ENCODE results near the gene MINDY4.

The MINDY4 gene

DNA sequence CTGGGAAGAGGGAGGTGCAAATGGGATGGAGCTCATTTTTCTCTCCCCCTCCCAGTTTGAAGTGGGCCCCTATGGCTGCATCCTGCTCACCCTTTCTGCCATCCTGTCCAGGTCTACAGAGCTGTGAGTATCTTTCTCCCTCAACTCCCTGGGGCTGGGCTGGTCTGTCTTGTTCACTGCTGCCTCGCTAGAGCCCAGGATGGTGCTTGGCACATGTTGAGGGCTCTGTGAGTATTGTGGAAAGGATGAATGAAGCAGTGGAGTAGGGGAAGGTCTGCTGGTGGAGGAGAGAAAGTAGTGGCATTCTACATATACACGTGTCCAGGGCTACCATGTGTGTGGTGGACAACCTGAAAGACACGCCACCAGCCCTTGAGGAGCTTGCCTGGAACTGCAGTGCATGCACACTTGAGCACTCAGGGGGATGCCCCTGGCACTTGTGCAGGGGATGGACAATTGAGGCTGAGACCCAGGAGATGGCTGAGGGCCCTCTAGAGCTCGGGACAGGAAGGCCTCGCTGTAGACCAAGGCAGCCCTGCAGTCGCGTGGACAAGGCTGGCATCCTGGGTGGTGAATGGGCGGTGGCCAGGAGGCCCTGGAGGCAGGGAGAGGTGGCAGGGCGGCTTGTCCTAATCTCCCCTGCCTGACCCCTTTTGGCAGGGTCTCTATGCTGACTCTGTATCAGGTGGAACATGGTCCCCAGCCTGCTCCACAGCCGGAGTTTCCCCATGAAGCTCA is 88.2 kb downstream of the MINDY4 start:
- DNase-seq, result no peak

DNA sequence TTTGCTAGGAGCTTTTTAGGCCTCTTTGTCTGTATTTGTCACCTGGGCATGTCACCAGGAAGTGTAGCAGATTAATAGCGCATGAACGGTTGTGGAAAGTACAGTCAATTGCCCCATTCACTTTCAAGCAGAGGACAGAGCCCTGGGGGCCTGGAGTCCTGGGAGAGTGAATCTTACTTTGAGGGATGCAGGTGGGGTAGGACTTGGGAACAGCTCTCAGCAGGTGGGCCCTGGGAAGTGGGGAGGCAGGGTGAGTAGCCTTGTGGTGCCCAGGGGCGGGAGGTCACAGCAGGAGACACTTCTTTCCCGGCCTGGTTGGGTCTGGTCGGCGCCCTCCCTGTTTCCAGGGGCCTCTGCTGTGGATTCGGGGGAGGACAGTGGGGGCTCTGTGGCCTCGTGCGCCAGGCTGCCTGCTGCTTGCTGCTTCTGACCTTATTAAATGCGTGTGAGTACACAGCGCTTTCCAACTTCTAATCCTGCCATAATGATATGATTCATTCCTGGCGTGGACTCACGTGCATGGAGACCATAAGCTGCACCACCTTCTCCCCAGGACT is 88.8 kb downstream of the MINDY4 start:
- DNase-seq, result no peak

- DNase-seq, result no peak
Measured at GRCh38 chr7:30861612-30862011, 90.4 kb downstream of the MINDY4 start.

- no peak for DNase-seq
Measured at GRCh38 chr7:30862995-30863705, 91.9 kb downstream of the MINDY4 start.

DNA sequence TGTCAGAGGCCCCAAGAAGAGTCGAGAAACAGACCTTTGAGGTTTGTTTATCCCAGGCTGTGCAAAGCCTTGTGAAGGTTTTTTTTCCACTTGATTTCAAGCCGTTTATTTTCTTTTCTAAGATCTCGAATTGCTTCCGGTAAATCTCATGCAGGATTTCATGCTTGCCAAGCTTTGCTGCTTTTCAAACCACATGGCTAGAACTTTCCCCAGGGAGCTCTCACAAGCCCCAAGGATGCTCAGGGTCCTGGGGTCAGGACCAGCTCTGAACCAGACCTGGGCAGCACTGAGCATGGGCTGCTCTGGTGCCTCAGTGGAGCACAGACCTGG is 92.5 kb downstream of the MINDY4 start:
- DNase-seq, result no peak

GRCh38 chr7:30864101-30864500 is 92.9 kb downstream of the MINDY4 start:
- no peak for DNase-seq

- DNase-seq, result no peak
Measured at GRCh38 chr7:30865076-30865475, 93.9 kb downstream of the MINDY4 start.

GRCh38 chr7:30865821-30866220 is 94.6 kb downstream of the MINDY4 start:
- no peak for DNase-seq

DNA sequence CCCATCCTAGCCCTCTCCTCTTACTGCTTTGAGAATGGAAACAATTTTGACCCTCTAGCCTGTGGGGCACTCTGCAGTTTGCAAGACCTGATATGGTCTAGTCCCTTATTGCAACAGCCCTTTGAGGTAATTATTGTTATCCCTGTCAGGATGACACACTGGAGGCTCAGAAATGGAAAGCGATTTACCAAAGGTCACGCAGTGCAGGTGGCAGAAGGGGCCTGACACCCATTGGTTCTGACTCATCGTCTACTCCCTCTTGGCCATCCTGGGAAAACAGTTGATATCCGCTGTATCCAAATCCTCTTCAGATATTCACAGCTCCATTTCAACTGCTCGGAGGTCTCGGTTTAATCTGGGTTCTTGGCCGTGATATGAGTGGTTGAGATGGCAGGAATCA is 95.7 kb downstream of the MINDY4 start:
- DNase-seq, result no peak

- no peak for DNase-seq
Measured at GRCh38 chr7:30867483-30867882, 96.3 kb downstream of the MINDY4 start.

GRCh38 chr7:30869794-30870611 is 98.8 kb downstream of the MINDY4 start:
- no peak for DNase-seq

DNA sequence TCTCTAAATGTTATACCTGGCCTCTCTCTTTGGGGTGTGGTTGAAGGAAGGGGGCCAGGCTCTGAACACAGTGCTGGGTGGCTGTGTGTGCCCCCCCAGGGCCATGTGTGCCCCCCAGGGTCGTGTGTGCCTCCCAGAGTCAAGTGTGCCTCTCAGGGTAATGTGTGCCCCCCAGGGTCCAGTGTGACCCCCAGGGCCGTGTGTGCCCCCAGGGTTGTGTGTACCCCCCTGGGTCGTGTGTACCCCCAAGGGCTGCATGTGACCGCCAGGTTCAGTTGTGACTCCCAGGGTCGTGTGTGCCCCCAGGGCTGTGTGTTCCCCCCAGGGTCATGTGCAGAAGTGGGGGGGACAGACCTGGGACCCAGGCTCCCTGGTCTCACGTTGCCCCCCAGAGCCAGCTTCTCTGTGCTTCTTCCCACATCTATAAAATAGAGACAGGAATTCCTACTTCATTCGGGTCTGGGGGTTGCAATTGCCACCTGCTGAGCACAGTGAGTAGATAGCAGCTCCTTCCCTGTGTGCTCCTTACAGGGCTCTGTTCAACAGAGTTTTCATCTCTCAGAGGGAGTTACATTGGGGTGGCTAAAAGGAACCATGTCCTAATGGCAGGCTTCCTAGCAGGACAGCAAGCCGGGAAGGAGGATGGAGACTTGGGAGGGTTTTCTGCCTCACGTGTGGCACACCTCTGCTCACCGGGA is 99.8 kb downstream of the MINDY4 start:
- no peak for DNase-seq

DNA sequence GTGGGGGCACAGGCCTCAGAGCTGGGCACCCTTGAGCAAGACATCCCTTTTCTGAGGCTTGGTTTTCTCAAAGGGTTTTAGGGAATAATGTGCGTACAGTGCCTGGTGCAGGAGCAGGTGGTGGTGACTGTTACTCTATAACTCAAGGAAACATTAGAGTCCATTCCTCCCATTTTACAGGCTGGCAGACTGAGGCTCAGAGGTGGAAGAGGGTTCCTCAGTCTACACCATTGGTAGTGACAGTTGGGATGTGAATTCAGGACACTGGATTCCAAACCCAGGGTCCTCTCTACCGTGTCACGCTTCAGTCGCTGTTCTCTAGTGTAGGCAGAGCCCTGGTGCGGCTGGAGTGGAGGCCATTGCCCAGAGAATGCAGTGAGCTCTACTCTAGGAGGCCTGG is 100.4 kb downstream of the MINDY4 start:
- no peak for DNase-seq

DNA sequence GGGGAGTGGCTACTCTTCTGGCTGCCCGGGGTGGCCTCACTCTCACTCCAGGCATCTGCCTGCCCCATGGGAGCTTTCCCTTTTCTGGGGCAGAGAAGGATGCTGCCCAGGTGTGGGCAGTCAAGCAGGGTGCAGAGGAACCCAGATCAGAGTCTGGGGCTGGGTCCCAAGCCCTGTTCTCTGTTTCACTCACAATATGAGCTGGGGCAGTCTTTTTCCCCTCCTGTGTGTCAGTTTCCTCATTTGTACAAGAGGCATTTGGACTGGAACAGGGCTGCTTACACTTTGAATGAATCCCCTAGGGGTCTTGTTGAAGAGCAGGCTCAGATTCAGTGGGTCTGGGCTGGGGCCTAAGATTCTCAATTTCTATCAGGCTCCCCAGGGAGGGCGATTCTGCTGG is 102.0 kb downstream of the MINDY4 start:
- DNase-seq, result no peak

- no peak for DNase-seq
Measured at GRCh38 chr7:30873656-30874055, 102.4 kb downstream of the MINDY4 start.

DNA sequence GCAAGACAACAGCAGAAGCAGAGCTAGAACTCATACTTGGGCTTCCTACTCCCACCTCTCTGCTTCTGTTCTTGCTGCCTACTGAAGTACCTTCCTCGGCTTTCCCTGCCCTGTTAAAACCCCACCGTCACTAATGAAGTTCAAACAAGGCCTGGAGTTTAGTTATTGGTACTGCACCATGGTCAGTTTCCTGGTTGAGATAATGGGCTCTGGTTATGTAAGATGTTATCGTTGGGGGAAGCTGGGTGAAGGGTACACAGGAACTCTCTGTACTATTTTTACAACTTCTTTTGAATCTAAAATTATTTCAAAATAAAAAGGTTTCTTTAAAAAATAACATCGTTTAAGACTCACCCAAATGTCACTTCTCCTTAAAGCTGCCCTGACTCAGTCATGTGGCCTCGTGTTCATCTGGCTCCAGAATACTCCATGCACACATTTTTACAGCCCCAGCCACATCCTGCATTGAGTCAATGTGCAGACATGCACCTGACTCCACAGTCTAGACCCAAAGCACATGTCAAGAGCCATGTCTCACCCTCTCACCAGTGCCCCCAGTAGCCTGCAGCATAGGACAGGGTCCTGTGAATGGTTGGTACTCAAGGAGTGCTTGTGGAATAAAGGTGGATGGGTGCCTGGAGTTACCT is 103.6 kb downstream of the MINDY4 start:
- DNase-seq, result no peak

DNA sequence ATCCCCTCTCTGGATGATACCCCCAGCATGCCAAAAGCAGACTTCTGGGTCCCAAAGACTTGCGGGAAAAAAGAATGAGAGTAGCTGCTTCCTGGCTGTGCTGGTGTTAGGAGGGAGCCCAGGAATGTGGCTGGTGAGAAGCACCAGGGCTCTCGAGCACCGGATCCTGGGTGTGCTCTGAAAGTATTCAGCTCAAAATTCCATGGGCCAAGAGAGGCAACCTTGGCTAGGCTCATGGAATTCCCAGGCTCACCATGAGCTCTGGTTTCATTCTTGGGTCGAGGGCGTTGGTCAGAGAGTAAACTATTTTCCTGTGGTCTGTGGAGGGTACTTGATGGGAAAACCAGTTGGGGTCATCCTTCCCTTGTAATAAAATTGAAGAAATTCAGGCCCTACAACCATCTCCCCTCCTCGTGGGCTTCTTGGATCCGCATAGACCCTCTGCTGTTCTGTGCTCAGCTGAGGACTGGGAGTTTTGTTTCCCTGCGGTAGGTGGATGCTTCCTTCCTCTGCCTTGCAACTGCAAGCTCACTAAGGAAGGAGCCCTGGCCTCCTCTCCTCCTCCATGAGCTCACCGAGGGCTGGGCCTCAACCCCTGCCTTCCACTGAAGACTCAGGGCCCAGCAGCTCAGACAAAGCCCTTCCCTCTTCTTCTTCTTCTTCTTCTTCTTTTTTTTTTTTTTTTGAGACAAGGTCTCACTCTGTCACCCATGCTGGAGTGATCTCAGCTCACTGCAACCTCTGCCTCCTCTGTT is 106.0 kb downstream of the MINDY4 start:
- no peak for DNase-seq

DNA sequence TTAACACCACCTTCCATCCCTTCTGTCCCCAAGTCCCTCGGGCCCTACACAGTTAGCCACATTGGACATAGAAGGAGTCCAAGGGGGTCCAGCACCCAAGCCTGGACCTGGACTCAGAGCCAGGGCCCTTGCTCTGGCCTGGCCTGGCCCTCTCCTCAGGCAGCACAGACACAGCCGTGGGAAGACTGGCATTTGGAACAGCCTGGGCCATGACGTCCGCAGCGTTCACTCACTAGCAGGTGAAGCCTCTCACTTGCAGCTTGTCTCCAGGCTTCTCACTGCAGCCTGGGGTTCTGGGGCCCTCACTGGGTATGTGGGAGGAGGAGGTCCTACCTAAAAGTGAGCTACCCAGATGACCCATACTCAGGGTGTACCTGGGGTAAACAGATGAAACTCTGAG is 106.8 kb downstream of the MINDY4 start:
- DNase-seq, result no peak

GRCh38 chr7:30879139-30880124 is 108.2 kb downstream of the MINDY4 start:
- no peak for DNase-seq

GRCh38 chr7:30880125-30880720 is 109.0 kb downstream of the MINDY4 start:
- DNase-seq, result no peak
